Fibroblast of lung (primary cell): ENCODE results near the gene DNAH10. TPM values are rescaled to one million over a fixed set of nuclear protein-coding genes. Genes with fewer than 3 reads are reported as not detected.

Experiments used
- DNase-seq, 2 donors: peaks; one replicate each; pipeline versions ENCODE4 v3.0.0 to v3.0.0-alpha.2; 2010; ENCODE audit warnings: low read depth in 2 of 2
- H2AFZ ChIP-seq: 2 replicates; pipeline ENCODE4 v1.5.1; 2012; ENCODE audit warnings: low read length, control low read depth, inconsistent platforms
- H3K27ac ChIP-seq: 2 replicates; pipeline ENCODE4 v1.5.1; 2011; ENCODE audit warnings: low read length, control low read depth; ENCODE audit not compliant: insufficient read depth
- H3K27me3 ChIP-seq: 2 replicates; pipeline ENCODE4 v1.5.1; 2011; ENCODE audit warnings: mild to moderate bottlenecking, low read length; ENCODE audit not compliant: control insufficient read depth, insufficient read depth
- H3K36me3 ChIP-seq: 2 replicates; pipeline ENCODE4 v1.5.1; 2011; ENCODE audit warnings: low read length; ENCODE audit not compliant: control insufficient read depth, insufficient read depth
- H3K4me1 ChIP-seq: 2 replicates; pipeline ENCODE4 v1.5.1; 2011; ENCODE audit warnings: low read length; ENCODE audit not compliant: control insufficient read depth, insufficient read depth; ENCODE audit errors: extremely low read depth
- H3K4me2 ChIP-seq: 2 replicates; pipeline ENCODE4 v1.5.1; 2011; ENCODE audit warnings: low read length, control low read depth; ENCODE audit not compliant: insufficient read depth; ENCODE audit errors: extremely low read depth
- H3K4me3 ChIP-seq, 4 experiments: fragments of 200-600 bp in 1 of 4; sonication (generic) in 1 of 4; replicated peaks in 1 of 4; 2 replicates each; pipeline ENCODE4 v1.5.1; 2011 to 2016; ENCODE audit warnings: low read length in 4 of 4, low read depth in 3 of 4, mild to moderate bottlenecking in 3 of 4, control low read depth in 2 of 4, inconsistent platforms in 1 of 4, mixed read lengths in 1 of 4; ENCODE audit not compliant: insufficient read depth in 1 of 4; ENCODE audit errors: control extremely low read depth in 1 of 4
- H3K79me2 ChIP-seq: 2 replicates; pipeline ENCODE4 v1.5.1; 2012; ENCODE audit warnings: mild to moderate bottlenecking, low read length, inconsistent platforms; ENCODE audit not compliant: control insufficient read depth, insufficient read depth
- H3K9ac ChIP-seq: 2 replicates; pipeline ENCODE4 v1.5.1; 2011; ENCODE audit warnings: mild to moderate bottlenecking, low read length, control low read depth; ENCODE audit not compliant: insufficient read depth
- H3K9me3 ChIP-seq: 2 replicates; pipeline ENCODE4 v1.5.1; 2012; ENCODE audit warnings: low read depth, low read length; ENCODE audit not compliant: control insufficient read depth, insufficient read depth
- H4K20me1 ChIP-seq: 2 replicates; pipeline ENCODE4 v1.5.1; 2011; ENCODE audit warnings: low read length; ENCODE audit not compliant: control insufficient read depth, insufficient read depth; ENCODE audit errors: extremely low read depth
- EZH2 ChIP-seq: IDR thresholded peaks from 2 replicates; pipeline ENCODE4 v1.5.1; 2012; ENCODE audit warnings: low read length, control low read depth, mild to moderate bottlenecking; ENCODE audit errors: missing control alignments
- polyA plus RNA-seq, 2 donors: library from polyadenylated mRNA; depleted of rRNA in 1 of 2; stranded (reverse) in 1 of 2; unstranded in 1 of 2; fragments of >200 nt; gene quantifications; 2 replicates each; pipeline ENCODE4 v1.2.1, GENCODE V29; 2011 to 2012; ENCODE audit warnings: missing spikeins in 1 of 2
- total RNA-seq: library from RNA; depleted of rRNA; stranded (reverse); fragments of >200 nt; gene quantifications from 2 replicates; pipeline ENCODE4 v1.2.1, GENCODE V29; 2014
- TF ChIP-seq, protein P1 (sequence below), 2 donors: IDR thresholded peaks in 1 of 2; conservative IDR thresholded peaks in 1 of 2; 1 replicate in 1 of 2; 2 replicates in 1 of 2; pipeline ENCODE4 v1.5.1; 2011 to 2012; ENCODE audit warnings: low read length in 2 of 2, control low read depth in 1 of 2, inconsistent platforms in 1 of 2, low read depth in 1 of 2, mild to moderate bottlenecking in 1 of 2

DNAH10 gene
- total and polyA plus RNA-seq, 2 donors (not counting 1 experiment from before 2014, with no cell fraction given) = 0.06 to 0.33 TPM

DNA sequence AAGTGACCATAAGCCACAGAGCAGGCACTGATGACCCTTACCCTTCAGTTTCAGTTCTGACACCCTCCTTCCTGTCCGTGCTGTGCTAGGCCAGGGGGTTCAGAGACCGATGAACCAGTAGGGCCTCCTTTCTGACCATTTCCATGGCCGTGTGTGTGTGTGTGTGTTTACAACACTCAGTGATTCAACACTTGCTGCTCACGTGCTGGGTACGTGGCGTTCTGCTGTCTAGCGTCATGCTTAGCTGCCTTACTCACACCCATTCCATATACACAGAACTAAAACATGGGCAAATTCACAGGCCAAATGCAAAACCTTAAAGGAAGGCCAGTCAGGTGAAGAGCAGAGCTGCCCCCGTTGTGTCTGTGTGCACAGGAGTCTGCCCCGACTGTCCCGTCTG, 67.5 kb downstream of the DNAH10 start:
- no peak for TF ChIP-seq EZH2
- TF ChIP-seq, protein P1, sequence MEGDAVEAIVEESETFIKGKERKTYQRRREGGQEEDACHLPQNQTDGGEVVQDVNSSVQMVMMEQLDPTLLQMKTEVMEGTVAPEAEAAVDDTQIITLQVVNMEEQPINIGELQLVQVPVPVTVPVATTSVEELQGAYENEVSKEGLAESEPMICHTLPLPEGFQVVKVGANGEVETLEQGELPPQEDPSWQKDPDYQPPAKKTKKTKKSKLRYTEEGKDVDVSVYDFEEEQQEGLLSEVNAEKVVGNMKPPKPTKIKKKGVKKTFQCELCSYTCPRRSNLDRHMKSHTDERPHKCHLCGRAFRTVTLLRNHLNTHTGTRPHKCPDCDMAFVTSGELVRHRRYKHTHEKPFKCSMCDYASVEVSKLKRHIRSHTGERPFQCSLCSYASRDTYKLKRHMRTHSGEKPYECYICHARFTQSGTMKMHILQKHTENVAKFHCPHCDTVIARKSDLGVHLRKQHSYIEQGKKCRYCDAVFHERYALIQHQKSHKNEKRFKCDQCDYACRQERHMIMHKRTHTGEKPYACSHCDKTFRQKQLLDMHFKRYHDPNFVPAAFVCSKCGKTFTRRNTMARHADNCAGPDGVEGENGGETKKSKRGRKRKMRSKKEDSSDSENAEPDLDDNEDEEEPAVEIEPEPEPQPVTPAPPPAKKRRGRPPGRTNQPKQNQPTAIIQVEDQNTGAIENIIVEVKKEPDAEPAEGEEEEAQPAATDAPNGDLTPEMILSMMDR (conservative IDR thresholded peaks at IDR 0.05 in 1 of 2, IDR thresholded peaks at IDR 0.05 in 1 of 2; ENCODE audit: low read depth in 1 of 2, low read length in 2 of 2) = no peak
- H3K4me1 ChIP-seq = no peaks in the 10 kb centered on the region
- H3K27me3 ChIP-seq = no peaks in the 10 kb centered on the region
- no peaks in the 10 kb centered on the region for H3K36me3 ChIP-seq
- H3K9ac ChIP-seq = no peak overlapping the region
- DNase-seq = peak in 1 of 2 donors; percentile 14
- no peak overlapping the region for H2AFZ ChIP-seq
- no peak overlapping the region for H3K4me2 ChIP-seq
- H3K9me3 ChIP-seq = no peaks in the 10 kb centered on the region
- no peaks in the 10 kb centered on the region for H4K20me1 ChIP-seq
- H3K79me2 ChIP-seq = no peaks in the 10 kb centered on the region
- no peak overlapping the region for H3K27ac ChIP-seq
- no peak overlapping the region for H3K4me3 ChIP-seq

DNA sequence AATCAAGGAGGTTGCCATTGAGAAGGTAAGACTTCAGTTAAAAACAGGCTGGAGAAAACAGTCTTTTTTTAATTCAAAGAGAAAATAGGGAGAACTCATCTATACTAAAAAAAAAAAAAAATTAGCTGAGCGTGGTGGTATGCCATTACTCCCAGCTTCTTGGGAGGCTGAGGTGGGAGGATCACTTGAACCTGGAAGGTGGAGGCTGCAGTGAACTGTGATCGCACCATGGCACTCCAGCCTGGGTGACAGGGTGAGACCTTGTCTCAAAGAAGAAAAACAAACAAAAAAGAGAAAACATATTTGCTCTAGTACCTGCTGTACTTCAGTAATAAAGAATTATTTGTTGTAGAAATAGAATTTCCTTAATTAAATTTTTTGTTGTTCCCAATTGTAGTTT, 68.6 kb downstream of the DNAH10 start:
- Histone ChIP-seq H3K27me3 (no peaks in the 10 kb centered on the region), H3K36me3 (no peaks in the 10 kb centered on the region), H3K9ac (no peak overlapping the region), H3K79me2 (no peaks in the 10 kb centered on the region), H3K27ac (no peak overlapping the region), H3K4me2 (no peak overlapping the region), H3K9me3 (no peaks in the 10 kb centered on the region), H3K4me1 (no peaks in the 10 kb centered on the region), H4K20me1 (no peaks in the 10 kb centered on the region), H3K4me3 (no peak overlapping the region), H2AFZ (no peak overlapping the region)
- TF ChIP-seq EZH2 = no peak
- TF ChIP-seq, protein P1 (conservative IDR thresholded peaks at IDR 0.05 in 1 of 2, IDR thresholded peaks at IDR 0.05 in 1 of 2; ENCODE audit: low read depth in 1 of 2, low read length in 2 of 2) = no peak
- no peak for DNase-seq

DNA sequence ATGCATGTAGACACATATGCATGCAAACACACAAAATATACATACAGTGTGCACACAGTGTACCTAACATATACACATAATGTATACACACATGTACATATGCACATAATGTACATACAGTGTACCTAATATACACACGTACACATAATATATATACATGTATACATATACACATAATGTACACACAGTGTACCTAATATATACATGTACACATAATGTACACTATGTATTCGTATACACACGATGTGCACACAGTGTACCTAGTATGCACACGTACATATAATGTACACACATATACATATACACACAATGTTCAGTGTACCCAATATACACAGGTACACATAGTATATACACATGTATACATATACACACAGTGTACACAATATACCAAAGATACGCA, 70.0 kb downstream of the DNAH10 start:
- Histone ChIP-seq H3K79me2 (no peaks in the 10 kb centered on the region), H3K27ac (no peak overlapping the region)

More for the DNA sequence above, 70.0 kb downstream of the DNAH10 start:
- Histone ChIP-seq H3K9me3 (no peaks in the 10 kb centered on the region), H2AFZ (no peak overlapping the region), H3K4me3 (no peak overlapping the region), H3K4me2 (no peak overlapping the region), H3K36me3 (no peaks in the 10 kb centered on the region), H3K27me3 (no peaks in the 10 kb centered on the region), H3K4me1 (no peaks in the 10 kb centered on the region), H3K9ac (no peak overlapping the region), H4K20me1 (no peaks in the 10 kb centered on the region)
- TF ChIP-seq, protein P1 (conservative IDR thresholded peaks at IDR 0.05 in 1 of 2, IDR thresholded peaks at IDR 0.05 in 1 of 2; ENCODE audit: low read depth in 1 of 2, low read length in 2 of 2) = no peak
- no peak for TF ChIP-seq EZH2
- DNase-seq = no peak
